HG03025 (cell line): ENCODE data around the gene UBR3.

Source experiments
- ATAC-seq: cut with Tn5 transposase; IDR thresholded peaks from one replicate; pipeline ENCODE4 v1.9.1; 2021; ENCODE audit warnings: mild to moderate bottlenecking, moderate library complexity; ENCODE audit not compliant: unreplicated experiment, low FRiP score

UBR3 gene

GRCh38 chr2:169982929-169983328 is 155.7 kb downstream of the UBR3 start:
- ATAC-seq = no peak

GRCh38 chr2:169983506-169983905 is 156.3 kb downstream of the UBR3 start:
- no peak for ATAC-seq

- ATAC-seq = no peak
These were observed 156.9 kb downstream of the UBR3 start for GRCh38 chr2:169984145-169984544.

- ATAC-seq = no peak
These were observed 167.5 kb downstream of the UBR3 start for GRCh38 chr2:169994752-169995151.

- ATAC-seq = no peak
These were observed 170.1 kb downstream of the UBR3 start for GRCh38 chr2:169997140-169997887.

GRCh38 chr2:169999054-169999453 is 171.8 kb downstream of the UBR3 start:
- no peak for ATAC-seq

- ATAC-seq = no peak
These were observed 174.8 kb downstream of the UBR3 start for GRCh38 chr2:170002096-170002495.

- ATAC-seq = no peak
These were observed 178.4 kb downstream of the UBR3 start for GRCh38 chr2:170005702-170006101.

- no peak for ATAC-seq
These were observed 179.5 kb downstream of the UBR3 start for GRCh38 chr2:170006587-170007325.

GRCh38 chr2:170009209-170009608 is 182.0 kb downstream of the UBR3 start:
- ATAC-seq = no peak

GRCh38 chr2:170012773-170013172 is 185.5 kb downstream of the UBR3 start:
- ATAC-seq = no peak

- ATAC-seq = no peak
These were observed 186.7 kb downstream of the UBR3 start for GRCh38 chr2:170013802-170014551.

GRCh38 chr2:170014769-170015168 is 187.5 kb downstream of the UBR3 start:
- ATAC-seq = no peak

- no peak for ATAC-seq
These were observed 190.7 kb downstream of the UBR3 start for GRCh38 chr2:170017860-170018532.

- no peak for ATAC-seq
These were observed 192.0 kb downstream of the UBR3 start for GRCh38 chr2:170019060-170019805.

- ATAC-seq = no peak
These were observed 193.5 kb downstream of the UBR3 start for GRCh38 chr2:170020777-170021176.

GRCh38 chr2:170022692-170023091 is 195.4 kb downstream of the UBR3 start:
- ATAC-seq = no peak

- no peak for ATAC-seq
These were observed 197.5 kb downstream of the UBR3 start for GRCh38 chr2:170024721-170025120.

GRCh38 chr2:170025223-170025622 is 198.0 kb downstream of the UBR3 start:
- ATAC-seq = no peak

- no peak for ATAC-seq
These were observed 199.1 kb downstream of the UBR3 start for GRCh38 chr2:170026361-170026760.
